Transverse colon (tissue), 4 donors: ENCODE data around the gene FGR.

ENCODE experiments used
- CTCF ChIP-seq, 5 experiments: fragments of 200-600 bp in 3 of 5; fragments of 450-650 bp in 2 of 5; sonication (generic) in 3 of 5; IDR thresholded peaks; 1 replicate in 2 of 5; 2 replicates in 3 of 5; pipeline ENCODE4 v1.5.1; 2016 to 2017; ENCODE audit warnings: antibody characterized with exemption in 5 of 5, inconsistent platforms in 3 of 5, mild to moderate bottlenecking in 2 of 5, moderate library complexity in 1 of 5
- EP300 ChIP-seq: sonication (generic); formaldehyde crosslinking; IDR thresholded peaks from one replicate; pipeline ENCODE4 v1.6.1; 2017; ENCODE audit warnings: antibody characterized with exemption, low read depth
- POLR2A ChIP-seq: fragments of 450-650 bp; IDR thresholded peaks from one replicate; pipeline ENCODE4 v1.6.1; 2016; ENCODE audit warnings: antibody characterized with exemption, mild to moderate bottlenecking, moderate library complexity
- POLR2AphosphoS5 ChIP-seq, 3 donors: sonication (generic); formaldehyde crosslinking; IDR thresholded peaks; one replicate each; pipeline ENCODE4 v1.6.1; 2016; ENCODE audit warnings: antibody characterized with exemption in 3 of 3

- TF ChIP-seq POLR2A (no peak), CTCF (IDR thresholded peaks at IDR 0.05) (no peak), POLR2AphosphoS5 (IDR thresholded peaks at IDR 0.05) (no peak), EP300 (no peak)
These were observed 62.1 kb downstream of the FGR start for GRCh38 chr1:27572679-27573426.
